GM19324 (cell line): Measurements from ENCODE around the gene TRMT61A.

Experiments used
- ATAC-seq: cut with Tn5 transposase; IDR thresholded peaks from one replicate; pipeline ENCODE4 v1.9.1; 2021; ENCODE audit warnings: mild to moderate bottlenecking, moderate library complexity; ENCODE audit not compliant: unreplicated experiment, low FRiP score

The TRMT61A gene

DNA sequence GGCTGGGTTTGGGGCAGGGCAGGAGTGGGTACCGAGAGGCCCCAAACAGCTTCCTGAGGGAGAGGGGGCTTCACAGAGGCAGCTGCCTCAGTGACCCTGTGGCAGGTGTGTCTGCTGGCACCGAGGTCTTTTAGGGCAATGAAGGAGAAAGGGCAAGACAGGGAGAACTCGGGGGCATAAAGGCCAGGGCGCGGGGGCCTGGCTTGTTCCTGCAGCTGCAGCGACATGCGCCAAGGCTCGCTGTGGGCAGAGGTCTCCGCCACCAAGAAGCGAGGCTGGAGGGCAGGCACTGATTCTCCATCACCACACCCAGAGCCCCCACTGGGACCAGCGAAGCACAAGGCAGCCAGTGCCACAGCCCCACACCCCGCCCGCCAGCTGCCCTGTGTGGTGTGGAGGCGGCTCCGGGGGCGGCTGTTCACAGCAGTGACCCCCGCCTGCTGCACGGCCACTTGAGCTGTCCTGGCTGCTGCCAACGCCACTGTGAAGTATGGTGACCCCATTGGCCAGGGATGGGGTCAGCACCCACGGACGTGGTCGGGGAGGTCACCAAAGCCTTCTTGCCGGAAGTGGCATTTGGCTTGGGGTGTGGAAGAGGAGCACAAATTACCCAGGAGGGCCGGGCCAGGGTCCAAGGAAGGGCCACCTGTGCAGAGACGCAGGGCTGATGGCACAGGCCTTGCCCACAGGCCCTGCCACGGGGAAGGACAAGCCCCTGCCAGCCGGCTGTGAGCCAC lies 17.1 kb downstream of the TRMT61A start:
- ATAC-seq: no peak

- ATAC-seq: no peak
These were observed 17.9 kb downstream of the TRMT61A start for GRCh38 chr14:103546652-103547454.

DNA sequence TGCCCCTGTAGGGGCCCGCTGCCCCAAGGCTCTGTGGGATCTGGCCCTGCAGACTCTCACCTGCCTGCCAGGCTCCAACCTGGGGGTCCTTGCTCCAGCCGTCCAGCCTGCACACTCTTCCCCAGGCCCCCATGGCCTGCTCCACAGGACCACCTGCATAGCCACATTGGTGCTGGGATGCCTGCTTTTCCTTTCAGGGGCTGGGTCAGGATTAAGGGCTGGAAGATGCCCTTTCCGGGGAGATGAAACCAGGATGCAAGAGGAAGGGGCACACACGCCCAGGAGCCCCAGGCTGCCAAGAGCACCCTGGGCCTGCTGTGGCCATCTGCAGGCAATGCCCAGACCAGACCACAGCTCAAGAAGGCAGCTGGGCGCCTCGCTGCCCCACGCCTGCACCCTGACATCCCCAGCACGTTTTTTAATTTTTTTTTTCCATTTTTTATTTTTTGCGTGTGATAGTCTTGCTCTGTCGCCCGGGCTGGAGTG lies 18.5 kb downstream of the TRMT61A start:
- ATAC-seq: no peak

DNA sequence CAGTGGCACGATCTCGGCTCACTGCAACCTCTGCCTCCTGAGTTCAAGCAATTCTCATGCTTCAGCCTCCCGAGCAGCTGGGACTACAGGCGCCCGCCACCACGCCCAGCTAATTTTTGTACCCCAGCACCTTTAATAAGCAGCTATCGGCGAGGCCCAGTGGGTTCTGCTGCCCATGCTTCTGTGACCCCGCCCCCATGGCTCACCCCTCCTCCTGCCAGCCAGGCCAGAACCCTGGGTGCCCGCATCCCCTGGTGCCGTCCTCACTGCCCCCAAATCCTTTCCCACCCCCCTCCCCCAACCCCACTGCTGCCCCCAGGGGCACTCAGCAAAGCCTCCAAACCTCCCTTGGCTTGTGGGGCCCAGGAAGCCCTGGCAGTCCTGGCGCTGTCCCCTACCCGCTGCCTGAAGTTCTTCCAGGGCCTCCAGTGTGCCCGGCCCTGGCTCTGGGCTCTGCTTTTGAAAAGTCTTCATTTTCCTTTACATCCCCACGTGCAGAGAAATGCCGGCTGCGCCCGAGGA lies 19.0 kb downstream of the TRMT61A start:
- no peak for ATAC-seq

DNA sequence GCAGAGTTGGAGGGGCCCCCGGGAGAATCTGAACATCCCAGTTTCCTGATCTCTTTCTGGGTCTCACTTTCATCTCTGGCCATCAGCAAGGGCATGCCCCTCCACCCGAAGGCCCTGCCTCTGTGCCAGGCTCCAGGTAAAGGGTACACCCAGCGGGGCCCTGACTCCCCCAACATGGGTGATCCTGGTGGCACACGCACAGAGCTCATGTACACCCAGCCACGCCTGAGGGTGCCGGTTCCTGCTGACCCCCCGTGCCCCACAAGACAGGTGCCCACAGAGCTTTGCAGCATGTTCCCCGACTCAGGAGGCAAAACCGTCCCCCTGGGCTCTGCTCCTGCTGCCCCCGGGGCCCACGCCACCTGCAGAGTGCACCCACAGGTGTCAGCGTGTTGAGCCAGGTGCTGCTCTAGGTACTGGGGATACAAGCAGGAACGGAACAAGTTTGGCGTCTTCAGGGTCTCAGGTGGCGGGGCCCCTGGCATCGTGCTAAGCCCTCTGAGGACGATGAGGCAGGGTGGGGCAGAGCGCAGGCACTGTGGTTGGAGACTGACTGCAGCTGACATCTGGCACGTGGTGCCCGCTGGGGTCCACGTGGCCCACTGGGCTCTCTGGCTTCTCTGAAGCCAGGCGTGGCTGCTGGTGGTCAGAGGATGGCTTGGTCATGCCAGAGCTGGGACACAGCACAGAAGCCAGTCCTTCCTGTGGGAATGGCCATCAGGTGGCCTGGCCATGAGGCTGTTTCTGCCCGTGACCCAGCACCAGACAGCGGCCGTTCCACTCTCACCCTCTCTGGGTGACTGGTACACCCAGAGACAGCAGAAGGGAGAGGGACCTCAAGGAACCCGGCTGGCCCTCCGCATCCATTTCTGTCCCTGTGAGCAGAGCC lies 19.7 kb downstream of the TRMT61A start:
- no peak for ATAC-seq

GRCh38 chr14:103549361-103550311 lies 20.6 kb downstream of the TRMT61A start:
- ATAC-seq: no peak

- ATAC-seq: no peak
These were observed 21.7 kb downstream of the TRMT61A start for GRCh38 chr14:103550451-103551337.

DNA sequence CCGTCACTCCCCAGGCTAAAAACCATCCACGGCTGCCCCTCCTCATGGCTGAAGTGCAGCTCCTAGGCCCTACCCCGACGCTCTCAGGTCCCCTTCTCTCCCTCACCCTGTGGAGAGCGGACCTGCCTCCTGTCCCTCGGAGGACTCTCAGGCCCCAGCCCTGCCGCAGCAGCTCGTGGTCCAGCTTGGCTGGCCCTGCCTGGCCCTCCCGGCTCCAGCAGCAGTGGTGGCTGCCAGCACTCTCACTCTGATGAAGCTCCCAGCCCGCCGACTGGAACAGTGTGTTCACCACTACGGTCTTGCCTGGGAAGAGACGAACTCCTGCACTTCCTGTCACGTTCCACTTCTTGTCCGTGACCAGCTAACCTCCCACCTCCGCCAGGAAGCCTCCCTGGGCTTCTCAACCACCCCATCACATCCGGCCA lies 22.4 kb downstream of the TRMT61A start:
- no peak for ATAC-seq

DNA sequence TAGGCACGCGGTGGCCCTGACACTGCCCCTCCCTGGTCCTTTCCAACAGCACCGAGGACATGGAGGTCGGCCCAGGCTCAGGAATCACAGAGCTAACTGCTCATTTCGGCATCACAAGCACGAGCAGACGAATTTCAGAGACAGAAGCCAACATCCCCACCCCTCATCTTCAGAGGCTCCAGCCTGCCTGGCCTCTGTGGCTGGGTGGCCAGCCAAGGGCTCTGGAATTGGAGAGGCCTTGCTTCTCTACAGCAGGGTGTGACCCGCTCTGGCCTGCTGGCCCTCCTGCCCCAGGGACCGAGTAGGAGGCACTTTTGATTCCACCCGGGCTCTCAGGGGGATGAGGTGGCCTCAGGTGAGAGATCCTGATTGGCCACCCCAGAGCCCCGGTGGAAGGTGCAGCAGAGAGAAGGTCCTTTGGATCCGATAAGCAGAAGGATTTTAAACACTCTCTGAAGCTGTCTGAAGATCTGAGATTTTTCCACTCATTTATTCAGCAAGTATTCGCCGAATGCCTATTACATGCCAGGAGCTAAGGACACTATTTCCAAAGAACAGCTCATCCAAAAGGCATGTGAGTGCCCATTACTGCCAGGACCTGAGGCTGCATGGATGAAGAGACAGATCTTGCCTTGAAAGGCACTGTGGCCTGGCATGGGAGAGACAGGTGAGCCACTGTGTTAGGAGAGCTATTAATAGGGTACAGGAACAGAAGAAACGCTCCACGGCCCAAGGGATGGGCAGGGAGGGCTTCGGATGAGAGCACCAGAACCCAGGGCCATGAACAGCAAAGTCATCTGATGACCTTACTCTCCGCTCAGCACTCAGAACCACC lies 23.2 kb downstream of the TRMT61A start:
- no peak for ATAC-seq

GRCh38 chr14:103552846-103553210 lies 23.8 kb downstream of the TRMT61A start:
- ATAC-seq: no peak

- no peak for ATAC-seq
These were observed 26.8 kb downstream of the TRMT61A start for GRCh38 chr14:103555559-103556337.

GRCh38 chr14:103556946-103557758 lies 28.2 kb downstream of the TRMT61A start:
- ATAC-seq: no peak

DNA sequence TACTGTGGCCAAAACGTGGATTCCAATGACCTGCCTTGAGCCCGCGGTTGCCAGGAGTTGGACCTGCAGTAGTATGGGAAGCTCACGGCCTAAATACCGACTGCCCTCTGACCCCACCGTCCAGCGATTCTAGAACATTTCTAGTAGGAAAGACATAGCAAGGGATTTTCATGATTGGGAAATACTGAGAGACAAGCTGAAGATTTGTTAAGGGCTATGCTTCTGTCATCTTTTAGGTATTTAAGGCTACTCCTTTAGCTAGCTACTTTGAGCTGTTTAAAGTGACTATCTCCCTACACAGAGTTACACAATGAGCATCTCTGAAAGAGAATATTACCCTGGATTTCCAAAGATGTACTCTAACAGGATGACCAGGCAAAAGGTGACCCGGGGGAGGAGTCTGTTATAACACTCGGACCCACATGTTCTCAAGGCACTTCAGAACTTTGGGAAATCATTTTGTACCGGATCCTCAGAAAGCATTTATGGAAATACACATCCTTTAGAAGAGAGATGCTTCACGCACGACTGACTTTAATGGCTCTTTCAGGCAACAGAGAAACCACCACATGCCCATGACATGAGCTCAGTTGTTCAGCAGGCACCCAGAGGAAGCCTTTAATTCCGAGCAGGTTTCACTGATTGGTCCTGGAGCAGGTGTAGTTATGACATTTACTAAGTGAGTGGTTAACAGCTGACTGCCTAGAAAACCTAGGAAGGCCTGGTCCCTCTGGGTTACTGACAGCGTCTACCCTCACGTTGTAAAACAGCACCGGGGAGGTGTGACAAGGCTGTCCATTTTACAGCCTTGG lies 29.3 kb downstream of the TRMT61A start:
- ATAC-seq: no peak

DNA sequence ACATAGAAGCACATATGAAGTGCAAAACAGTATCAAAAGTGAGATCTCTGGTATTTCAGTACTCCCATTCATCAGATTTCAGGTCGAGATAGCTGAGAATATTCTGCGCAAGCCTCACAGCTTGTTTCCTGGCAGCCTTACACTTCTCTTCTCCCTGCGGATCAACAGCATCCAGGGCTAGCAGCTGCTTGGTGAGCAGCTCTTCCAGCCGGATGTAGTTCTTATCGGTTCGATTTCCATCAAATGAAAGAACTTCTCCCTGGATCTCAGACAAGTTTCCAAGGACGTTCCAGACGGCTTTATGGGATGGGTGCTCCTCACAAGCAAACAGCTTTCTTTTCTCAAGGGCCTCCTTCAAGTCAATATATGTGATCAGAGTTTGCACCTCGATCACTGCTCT lies 30.8 kb downstream of the TRMT61A start:
- ATAC-seq: no peak

- ATAC-seq: no peak
These were observed 31.7 kb downstream of the TRMT61A start for GRCh38 chr14:103560691-103561090.
